HG02763 (cell line): ENCODE measurements around the gene CLRN1.

Source experiments
- ATAC-seq: cut with Tn5 transposase; IDR thresholded peaks from one replicate; pipeline ENCODE4 v1.9.1; 2021; ENCODE audit warnings: mild to moderate bottlenecking, moderate library complexity; ENCODE audit not compliant: unreplicated experiment

Gene CLRN1

DNA sequence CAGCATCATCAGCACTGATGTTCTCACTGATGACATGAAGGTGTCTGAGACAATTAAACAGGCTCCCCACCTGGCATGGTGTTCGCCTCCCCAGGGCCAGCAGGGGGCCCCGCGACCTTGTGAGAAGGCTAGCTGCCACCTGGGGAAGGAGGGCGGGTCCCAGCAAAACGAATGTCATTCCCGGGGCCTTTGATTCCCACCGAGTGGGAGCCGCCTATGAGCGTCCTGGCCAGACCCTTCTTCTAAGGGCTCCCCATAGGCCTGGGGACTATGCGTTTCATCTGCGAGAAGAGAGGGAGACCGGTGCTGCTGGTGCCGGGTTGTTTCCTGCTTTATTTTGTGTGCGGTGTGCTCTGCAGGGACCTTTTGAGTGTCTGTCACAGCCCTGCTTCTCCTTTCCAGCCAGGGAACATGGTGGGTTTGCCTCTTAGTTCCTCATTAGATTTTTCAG is 46.8 kb downstream of the CLRN1 start:
- peak; percentile 86 for ATAC-seq

DNA sequence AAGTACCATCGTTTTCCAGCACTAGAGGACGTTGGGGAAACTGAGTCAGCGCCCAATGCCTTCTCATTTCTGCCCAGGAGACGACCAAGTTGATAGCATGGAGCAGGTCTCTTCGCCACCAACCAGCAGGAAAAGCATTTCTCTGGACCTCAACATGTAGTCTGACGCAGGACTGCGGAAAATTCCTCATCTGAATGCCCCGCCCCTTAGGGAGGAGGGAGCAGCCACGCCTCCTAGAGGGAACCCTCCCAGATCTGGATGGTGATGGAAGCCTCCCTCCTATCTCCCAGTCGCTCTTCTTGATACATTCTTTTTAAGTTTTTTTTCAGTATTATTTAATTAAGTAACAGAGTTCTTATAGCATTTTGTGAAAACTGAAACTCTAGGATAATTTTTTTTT is 49.9 kb downstream of the CLRN1 start:
- no peak for ATAC-seq

DNA sequence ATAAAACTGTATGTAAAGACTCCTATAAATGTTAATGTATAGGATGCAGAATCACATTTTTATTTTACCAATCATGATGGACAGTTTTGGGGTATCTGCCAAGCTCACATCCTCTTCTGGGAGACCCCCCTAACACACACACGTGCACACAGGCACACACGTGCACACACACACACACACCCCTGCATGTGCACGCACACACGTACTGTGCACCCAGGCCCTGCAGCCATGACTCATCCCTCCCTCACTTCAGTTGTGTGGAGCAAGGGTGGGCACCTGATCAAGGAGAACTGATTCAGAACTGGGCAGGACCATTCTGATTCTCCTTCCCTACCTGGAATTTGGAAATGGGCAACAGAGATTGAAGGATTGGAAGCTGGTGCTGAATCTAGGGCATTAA is 51.3 kb downstream of the CLRN1 start:
- ATAC-seq: no peak

DNA sequence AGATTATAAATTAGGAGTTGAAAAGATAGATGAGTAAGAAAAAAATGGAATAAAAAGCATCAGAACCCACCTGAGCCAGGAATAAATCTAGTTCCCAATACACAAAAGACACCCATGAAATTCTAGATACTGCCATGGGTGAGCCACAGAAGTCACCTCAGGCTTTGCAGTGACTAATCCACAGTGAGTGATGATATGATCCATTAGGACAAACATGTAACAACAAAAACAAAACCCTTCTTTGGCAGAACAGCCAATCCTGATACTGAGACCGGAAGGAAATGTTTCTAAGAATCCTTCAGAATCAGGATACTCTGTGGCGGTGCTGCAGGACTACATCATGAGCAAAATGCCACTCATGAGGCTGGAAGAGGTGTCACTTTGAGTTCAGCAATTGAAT is 52.3 kb downstream of the CLRN1 start:
- no peak for ATAC-seq

DNA sequence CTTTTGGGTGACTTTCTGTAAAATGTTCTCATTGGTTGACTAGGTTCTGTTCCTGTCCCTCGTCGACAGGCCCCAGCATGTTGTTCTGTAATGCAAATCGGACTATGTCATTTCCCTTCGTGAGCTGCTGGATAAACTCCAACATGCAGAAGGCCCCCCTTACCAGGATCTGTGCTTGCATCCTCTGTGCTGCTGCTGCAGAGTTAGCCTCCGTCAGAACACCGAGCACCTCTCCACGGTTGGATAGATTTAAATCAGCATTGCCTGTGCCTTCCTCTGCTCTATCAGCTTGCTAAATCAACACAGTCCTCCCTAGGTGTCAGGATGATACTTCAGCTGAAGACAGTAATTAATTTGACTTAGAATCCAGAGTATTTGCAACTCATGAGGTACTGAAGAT is 54.6 kb downstream of the CLRN1 start:
- ATAC-seq: no peak

DNA sequence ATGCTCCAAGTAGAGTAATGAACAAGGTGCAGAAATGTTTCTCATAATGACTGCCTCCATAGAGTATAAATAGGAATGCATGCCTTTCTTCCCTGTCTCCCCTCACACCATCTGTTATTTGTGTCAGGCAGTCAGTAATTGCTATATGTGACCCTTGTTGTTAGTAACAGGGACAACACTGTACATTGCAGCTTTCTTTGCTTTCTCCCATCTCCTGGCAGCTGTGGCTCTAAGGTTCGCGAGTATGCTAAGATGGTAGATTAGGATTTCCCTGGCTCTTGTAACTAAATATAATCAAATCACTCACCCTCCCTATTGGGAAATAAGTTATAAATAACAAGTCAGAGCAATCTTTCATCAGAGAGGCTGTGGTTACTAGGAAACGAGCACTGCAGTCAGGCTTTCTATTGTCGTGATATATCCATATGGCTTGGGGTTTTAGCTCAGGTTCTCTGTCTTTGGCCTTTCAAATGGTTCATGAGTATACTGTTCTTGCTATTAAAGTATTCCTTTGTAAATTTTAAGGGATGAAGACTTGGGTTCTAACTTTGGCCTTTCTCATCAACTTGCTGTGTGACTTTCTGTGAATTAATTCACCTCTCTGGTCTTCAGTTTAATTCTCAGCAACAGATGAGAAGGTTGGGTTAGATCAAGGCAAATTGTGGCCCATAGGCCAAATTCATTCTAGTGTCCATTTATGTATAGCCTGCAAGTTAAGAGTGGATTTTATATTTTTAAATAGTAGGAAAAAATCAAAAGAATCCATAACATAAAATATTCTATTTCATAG is 59.2 kb downstream of the CLRN1 start:
- no peak for ATAC-seq

DNA sequence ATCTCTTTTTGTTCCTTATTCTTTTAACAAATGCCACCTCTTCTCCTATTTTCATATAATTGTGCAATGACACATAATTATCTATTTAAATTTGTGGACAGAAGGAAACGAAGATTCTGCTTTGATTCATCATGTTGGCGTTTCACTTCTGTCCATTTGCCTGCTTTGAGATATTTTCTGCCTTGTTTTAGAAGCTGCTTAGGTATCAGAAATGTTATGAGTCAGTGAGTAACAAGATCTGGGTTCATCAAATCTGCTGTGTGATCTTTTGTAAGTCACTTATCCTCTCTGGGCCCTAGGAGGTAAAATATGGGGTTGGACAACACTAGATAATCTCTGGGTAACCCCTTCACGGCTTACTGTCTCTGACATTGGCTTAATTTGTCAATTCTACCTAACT is 60.0 kb downstream of the CLRN1 start:
- no peak for ATAC-seq

DNA sequence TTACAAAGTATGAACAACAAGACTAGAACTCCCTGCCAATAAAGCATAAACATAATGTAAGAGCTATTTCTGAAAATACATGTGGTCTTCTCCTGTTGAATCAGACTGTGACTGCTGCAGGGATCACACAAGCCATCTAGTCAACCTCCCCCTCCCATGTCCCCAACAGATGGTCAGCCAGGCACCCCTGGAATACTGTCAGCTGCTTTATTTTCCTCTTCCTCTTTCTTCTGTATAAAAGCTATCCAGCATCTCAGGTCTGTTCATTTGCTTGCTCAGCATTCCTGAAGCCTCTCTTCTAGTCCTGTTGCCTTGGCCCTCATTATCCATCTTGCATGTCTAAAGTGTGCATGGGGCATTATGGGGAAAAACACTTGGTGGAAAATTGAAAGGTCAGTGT is 60.8 kb downstream of the CLRN1 start:
- no peak for ATAC-seq

DNA sequence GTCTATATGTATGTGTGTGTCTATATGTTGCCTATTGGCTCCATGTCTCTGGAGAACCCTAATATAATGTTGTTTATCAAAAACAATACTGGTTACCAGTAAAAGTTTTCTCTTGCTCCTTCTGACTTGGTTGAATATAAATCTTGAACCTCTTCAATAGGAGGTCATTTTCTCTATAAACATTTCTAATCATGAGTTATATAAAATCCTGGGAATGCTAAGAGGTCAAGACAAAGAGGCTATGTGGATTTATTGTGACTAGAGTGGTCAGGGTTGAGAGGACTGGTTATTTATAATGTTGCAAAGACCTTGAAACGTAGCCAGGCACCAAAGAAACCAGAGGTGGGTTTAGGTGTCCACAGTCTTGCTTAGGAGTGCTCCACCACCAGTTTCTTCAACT is 66.1 kb downstream of the CLRN1 start:
- no peak for ATAC-seq

DNA sequence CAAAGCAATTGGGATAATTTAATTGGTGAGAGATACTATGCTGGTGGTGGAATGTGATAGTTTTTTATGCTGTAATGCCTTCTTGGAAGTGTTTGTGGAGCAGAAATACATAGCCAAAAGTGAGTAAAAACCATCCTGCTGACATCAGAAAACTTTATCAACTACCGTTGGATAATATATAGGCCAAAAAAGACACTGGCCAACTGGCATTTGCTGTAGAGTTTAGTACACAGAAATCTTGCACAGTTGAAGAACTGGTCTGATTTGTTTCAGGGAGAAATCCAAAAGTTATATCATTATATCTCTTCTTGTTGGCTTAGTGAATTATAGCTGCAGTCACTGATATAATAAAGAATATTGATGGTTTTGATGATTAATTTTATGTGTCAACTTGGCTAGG is 66.8 kb downstream of the CLRN1 start:
- no peak for ATAC-seq

DNA sequence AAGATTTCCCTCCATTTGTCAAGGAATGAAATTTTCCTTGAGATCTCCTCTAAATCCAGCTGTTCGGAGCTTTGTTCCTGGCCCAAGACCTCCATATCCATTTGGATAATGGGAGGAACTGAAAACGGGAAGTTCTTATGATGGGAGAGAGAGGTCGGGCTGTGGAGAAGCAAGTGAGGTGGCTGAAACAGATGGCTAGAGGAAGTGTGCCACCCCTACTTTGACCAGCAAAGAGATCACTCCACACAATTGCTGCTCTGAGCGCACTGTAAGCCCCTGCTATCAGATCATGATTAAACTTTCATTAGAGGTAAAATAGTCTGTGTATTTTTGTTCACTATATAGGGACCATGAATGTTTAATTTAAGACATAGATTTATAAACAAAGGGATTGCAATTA is 67.2 kb downstream of the CLRN1 start, which contains the start of gene MINDY4B:
Gene MINDY4B, minus strand, starts transcription at position 101 of the 400 bp plus-strand sequence. Its CDS starts 0 bp downstream, at position 101.
- ATAC-seq: no peak

DNA sequence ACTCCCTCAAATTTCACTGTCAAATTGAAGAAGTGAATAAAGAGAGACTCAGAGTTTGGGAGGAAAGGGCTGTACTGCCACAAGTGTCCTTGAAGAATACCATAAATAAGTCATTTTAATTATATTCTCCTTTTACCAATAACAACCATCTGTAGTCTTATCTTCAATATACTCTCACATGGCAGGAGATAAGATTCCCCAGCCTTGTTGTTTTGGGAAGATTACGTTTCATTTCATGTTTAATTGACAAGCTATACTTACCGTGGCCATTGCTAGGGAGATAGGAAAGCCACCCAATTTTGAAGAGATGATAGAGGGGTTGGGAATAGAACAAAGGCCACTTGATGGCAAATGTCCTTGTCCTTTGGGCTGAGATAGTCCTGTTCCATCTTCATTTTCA is 69.5 kb downstream of the CLRN1 start:
- ATAC-seq: no peak

DNA sequence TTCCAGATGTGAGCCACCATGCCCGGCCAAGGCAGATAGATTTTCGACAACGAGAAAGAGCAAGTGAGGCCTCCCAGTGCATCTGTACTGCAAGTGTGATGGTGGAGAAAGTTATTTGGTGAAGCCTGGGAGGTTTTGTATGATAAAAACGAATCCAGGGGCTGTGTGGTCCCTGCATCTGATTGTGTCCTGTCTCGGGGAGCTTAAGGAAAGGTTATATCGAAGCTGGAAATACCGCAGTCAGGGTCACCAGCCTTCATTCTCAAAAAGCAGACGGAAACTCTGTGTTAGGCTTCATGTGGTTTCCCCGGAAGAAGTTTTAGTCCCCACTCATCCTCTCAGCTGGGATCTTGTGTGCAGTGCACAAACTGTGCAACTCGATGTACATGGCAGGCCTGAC is 70.7 kb downstream of the CLRN1 start:
- no peak for ATAC-seq

DNA sequence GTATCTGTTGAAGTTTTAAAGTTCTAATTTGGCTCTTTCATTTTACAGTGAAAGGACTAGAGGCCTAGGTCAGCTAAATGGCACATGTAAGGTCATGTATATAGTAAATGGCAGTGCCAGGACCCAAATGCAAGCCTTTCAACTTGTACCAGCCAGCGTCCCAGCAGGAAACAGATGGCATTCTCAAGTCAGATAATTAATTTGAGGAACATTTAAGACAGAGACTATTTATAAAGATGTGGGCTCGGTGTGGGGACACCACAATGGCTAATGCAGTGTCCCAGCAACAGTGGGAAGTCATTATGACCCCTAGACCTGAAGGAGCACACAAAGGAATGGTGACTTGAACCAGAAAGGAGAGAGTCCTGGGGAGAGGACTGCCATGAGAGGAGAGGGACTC is 73.4 kb downstream of the CLRN1 start:
- no peak for ATAC-seq

DNA sequence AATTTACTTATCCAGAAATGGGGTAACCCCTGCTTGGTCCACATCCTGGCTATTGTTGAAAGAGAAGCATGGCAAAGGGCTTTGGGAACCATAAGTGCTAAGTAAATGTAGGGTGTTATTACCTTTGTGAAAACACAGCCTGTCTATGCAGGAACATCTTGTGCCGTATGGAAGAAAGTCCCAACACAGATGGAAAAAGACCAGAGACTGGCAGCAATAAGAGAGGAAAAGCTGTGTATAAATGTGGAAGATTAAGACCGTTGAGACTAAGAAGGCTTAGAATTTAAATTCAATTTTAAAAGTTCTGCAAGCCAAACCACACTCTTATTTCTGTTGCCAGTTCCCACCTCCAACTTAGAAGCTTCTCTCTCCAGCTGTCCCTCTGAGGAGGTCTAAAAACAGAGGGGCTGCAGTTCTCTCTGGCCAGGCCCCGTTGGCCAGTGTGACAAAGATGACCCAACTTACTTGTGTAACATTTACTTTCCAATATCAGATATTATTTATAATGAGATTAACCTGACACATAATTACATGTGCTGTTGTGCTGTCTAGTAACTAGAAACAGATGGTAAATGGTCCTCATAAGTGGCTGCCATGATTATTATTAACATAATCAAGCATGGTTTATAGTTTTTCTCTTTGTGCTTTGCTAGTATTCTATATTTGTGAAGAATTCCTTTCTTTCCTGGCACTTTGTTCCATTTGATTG is 74.3 kb downstream of the CLRN1 start:
- ATAC-seq: no peak

DNA sequence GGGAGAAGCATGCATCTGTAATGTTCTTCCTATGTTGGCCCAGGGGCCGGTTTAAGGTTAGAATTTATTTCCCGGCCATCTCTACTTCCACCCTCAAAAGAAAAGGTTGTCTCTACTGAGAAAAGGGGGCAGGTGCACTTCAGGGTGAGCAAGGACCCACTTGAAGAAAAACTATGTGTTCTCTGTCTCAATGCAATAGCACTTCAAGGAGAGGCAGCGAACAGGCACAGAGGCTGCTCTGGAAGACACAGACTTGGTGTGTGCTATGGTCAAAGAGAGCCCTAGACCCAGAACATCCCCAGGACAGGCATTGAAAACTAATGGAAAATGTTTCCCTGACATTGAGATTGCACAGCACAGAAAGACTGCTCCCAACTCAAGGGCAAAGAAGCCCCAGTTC is 74.9 kb downstream of the CLRN1 start:
- ATAC-seq: no peak

DNA sequence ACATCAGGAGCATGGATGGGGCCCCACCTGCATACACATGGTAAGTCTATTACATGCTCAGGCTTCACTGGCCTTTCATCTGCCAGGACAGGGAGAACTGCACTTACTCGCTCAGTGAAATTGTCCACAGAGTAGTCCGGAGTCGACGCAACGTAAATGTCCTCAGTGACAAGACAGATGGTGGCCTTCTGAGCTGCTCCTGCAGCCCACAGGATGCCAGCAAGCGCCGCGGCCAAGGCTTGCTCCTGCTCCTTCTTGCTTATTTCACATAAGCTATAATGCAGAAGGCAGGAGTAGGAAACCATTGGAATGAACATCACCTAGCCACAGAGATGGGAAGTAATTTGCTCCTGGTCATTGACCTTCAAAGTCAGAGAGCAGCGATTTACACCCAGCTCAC is 81.7 kb downstream of the CLRN1 start:
- no peak for ATAC-seq

DNA sequence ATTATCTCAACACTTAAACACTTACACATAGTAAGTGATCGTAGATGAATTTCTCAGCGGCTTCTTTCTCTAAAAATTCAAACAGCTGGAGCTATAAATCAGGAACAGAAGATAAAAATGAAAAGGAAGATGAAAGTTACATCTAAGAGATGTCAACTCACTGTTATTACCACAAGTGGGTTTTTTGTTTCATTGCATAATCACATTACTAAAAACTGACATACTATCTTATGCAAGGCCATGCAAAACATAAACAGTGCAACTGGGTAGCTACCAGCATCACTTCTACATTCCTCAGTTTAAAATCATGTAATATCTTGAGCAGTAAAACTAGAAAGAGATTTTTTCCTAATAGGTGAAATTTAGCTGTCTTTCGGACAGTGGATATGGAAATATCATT is 82.2 kb downstream of the CLRN1 start:
- no peak for ATAC-seq

DNA sequence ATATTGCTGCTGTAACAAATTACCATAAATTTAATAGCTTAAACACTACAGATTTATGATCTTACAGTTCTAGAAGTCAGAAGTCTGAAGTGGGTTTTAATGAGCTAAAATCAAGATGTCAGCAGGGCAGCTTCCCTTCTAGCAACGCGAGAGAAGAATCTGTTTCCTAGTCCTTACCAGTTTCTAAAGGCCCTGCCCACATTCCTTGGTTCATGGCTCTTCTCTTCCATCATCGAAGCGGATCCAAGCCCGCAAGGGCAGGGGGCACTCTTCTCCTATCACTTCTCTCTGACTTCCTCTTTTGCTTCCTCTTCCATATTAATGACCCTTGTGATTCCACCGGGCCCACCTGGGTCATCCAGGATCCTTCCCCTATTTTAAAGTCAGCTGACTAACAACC is 83.4 kb downstream of the CLRN1 start:
- no peak for ATAC-seq

DNA sequence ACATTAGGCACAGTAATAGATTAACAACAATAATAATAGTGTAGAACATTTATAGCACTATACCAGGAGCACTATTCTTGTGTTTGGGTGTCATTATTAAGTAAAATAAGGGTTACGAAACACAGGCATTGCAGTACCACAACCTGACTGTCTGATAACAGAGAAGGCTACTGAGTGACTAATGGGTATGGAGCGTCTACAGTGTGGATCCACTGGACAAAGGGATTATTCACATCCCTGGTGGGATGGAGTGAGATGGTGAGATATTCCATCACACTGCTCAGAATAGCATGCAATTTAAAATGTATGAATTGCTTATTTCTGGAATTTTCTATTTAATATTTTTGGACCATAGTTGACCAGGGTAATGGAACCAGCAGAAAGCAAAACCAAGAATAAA is 85.5 kb downstream of the CLRN1 start:
- no peak for ATAC-seq

DNA sequence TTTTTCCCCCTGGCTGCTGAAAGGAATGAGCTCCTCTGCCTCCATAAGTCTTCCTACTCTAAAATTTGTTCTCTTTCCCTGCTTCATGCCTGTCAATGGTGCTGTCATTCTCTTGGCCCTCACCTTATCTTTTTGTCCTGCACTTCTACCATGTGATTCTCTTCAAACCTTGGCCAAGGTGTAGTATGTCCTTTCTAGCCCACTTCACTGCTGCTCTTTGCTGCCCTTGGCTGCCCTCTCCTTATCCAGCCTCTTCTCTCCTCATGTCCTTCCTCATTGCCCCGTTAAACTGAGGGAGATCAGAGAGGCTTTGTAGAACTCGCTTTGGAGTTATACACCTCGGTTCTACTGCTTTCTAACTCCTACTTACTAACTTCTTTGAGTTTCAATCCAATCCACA is 87.0 kb downstream of the CLRN1 start:
- no peak for ATAC-seq

DNA sequence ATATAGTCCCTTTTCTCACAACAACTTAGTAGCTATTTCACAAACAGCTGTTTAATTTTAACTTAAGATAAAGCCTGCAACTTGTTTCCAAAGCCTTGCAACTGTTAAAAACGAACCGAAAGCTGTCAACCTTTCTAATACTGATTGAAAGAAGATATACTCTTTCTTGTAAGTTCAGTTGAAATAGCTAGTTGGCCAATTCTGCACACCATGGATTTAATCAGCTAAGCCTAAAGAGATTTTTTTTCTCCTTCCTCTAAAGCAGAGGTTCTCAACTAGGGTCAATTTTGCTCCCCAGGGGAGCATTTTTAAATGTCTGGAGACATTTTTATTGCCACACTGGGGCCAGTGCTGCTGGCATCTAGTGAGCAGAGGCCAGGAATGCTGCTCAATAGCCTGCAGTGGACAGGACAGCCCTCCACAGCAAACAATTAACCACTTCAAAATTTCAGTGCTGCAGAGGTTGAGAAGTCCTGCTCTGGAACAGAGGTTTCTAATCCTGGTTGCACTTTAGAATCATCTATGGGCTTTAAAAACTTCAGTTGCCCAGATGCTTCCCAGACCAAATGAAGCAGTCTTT is 93.4 kb downstream of the CLRN1 start:
- ATAC-seq: no peak
